ENCODE results near the gene SEMA5A.

DNA sequence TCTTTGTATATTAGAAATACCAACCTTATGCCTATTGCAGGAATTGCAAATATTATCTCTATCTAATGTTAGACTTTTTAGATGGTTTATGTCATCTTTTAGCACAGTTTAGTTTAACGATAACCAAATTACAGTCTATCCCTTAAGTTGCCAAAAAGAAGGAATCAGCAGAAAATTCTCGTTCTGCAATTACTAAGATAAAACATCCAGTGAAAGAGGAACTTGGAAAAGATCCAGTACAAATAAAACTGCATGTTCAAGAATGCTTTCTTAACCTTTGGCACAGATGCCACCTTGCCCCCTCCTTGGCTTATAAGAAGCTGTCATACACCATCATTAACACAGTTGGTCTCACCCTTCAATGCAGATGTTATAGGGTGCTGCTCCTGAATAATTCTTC is 124.0 kb downstream of the SEMA5A start:
- TF ChIP-seq SRF (IDR thresholded peaks at IDR 0.05; ENCODE audit: low read depth, low read length) (no peak), HMG20B (CRISPR knock-in tag; conservative IDR thresholded peaks at IDR 0.05) (no peak), TAF1 (CRISPR knock-in tag; IDR thresholded peaks at IDR 0.05) (no peak), MAFF (IDR thresholded peaks at IDR 0.05; ENCODE audit: low read depth, low read length) (no peak), MAFK (conservative IDR thresholded peaks at IDR 0.05 in 1 of 2, IDR thresholded peaks at IDR 0.05 in 1 of 2; ENCODE audit: low read length in 2 of 2) (peak in 1 of 2 experiments; percentile 36; a peak in 1 of 4 replicates), ARNT (IDR thresholded peaks at IDR 0.05) (no peak), ZSCAN30 (CRISPR knock-in tag; IDR thresholded peaks at IDR 0.05) (no peak), POLR2G (IDR thresholded peaks at IDR 0.05; ENCODE audit: low read depth, low read length) (no peak), EED (CRISPR knock-in tag; IDR thresholded peaks at IDR 0.05) (no peak), TAF15 (IDR thresholded peaks at IDR 0.05; ENCODE audit: low read depth, low read length, poor library complexity, severe bottlenecking) (no peak)
- TF ChIP-seq, protein P1, sequence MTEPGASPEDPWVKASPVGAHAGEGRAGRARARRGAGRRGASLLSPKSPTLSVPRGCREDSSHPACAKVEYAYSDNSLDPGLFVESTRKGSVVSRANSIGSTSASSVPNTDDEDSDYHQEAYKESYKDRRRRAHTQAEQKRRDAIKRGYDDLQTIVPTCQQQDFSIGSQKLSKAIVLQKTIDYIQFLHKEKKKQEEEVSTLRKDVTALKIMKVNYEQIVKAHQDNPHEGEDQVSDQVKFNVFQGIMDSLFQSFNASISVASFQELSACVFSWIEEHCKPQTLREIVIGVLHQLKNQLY (CRISPR knock-in tag; IDR thresholded peaks at IDR 0.05), result no peak
- TF ChIP-seq, protein P2, sequence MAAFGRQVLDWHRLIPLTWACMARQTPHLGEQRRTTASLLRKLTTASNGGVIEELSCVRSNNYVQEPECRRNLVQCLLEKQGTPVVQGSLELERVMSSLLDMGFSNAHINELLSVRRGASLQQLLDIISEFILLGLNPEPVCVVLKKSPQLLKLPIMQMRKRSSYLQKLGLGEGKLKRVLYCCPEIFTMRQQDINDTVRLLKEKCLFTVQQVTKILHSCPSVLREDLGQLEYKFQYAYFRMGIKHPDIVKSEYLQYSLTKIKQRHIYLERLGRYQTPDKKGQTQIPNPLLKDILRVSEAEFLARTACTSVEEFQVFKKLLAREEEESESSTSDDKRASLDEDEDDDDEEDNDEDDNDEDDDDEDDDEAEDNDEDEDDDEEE (CRISPR knock-in tag; IDR thresholded peaks at IDR 0.05), result no peak
- TF ChIP-seq, protein P3, sequence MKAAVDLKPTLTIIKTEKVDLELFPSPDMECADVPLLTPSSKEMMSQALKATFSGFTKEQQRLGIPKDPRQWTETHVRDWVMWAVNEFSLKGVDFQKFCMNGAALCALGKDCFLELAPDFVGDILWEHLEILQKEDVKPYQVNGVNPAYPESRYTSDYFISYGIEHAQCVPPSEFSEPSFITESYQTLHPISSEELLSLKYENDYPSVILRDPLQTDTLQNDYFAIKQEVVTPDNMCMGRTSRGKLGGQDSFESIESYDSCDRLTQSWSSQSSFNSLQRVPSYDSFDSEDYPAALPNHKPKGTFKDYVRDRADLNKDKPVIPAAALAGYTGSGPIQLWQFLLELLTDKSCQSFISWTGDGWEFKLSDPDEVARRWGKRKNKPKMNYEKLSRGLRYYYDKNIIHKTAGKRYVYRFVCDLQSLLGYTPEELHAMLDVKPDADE (CRISPR knock-in tag; IDR thresholded peaks at IDR 0.05), result no peak
